ENCODE results near the gene MSRB3. TPM values are rescaled to one million over a fixed set of nuclear protein-coding genes. Genes with fewer than 3 reads are reported as not detected.

The MSRB3 gene
- total RNA-seq, 1 donor from 2014 or later = 21.4 TPM

- no peak for DNase-seq (ENCODE audit: low read depth)
Observed at GRCh38 chr12:65392491-65392890, 114.0 kb downstream of the MSRB3 start.

DNA sequence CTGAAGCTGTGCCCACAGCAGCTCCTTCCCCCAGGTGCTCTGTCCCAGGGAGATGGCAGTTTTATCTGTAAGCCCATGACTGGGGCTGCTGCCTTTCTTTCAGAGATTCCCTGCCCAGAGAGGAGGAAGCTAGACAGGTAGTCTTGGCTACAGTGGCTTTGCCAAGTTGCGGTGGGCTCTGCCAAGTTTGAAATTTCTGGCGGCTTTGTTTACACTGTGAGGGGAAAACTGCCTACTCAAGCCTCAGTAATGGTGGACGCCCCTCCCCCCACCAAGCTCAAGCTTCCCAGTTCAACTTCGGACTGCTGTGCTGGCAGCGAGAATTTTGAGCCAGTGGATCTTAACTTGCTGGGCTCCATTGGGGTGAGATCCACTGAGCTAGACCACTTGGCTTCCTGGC lies 124.7 kb downstream of the MSRB3 start:
- DNase-seq (ENCODE audit: low read depth) = no peak

- DNase-seq (ENCODE audit: low read depth) = no peak
Observed at GRCh38 chr12:65407388-65408149, 129.1 kb downstream of the MSRB3 start.

GRCh38 chr12:65408441-65408840 lies 130.0 kb downstream of the MSRB3 start:
- DNase-seq (ENCODE audit: low read depth) = no peak

DNA sequence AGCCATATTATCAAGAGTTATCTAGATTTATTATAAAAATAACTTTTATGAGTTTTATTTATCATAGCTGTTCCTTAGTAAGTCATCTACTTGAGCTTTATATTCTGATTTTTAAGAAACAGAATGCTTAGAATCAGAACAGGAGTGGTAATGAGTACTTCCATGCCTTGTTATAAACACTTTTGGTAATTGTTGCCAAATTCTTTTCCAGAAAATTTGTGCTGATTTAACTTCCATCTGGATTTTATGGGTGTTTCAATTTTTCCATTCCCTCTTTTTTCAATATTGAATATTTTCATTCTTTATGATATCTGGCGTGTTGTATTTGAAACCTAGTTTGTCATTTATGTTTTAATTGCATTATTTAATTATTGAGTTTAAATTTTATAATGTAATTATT lies 131.2 kb downstream of the MSRB3 start:
- DNase-seq (ENCODE audit: low read depth) = no peak

GRCh38 chr12:65411171-65411570 lies 132.7 kb downstream of the MSRB3 start:
- DNase-seq (ENCODE audit: low read depth) = no peak

GRCh38 chr12:65414526-65414925 lies 136.0 kb downstream of the MSRB3 start:
- no peak for DNase-seq (ENCODE audit: low read depth)

DNA sequence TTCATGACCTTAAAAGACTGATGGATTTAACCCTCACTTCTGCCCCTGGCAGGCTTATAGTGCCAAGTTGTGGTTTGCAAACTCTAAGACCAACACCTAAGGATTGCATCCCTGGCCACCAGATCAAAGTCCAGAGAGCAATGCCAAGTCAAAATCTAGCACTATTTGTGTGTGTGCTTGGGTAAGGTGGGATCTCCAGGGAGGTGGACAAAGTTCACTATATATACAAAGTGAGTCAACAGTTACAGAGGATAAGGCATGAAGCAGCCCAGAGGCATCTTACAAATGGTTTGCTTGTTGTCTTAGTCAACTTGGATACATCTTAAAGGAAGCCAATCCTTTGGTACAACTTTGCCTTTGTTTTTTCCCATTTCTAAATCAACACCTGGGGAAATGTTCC lies 137.3 kb downstream of the MSRB3 start:
- DNase-seq (ENCODE audit: low read depth) = peak; percentile 78

- DNase-seq (ENCODE audit: low read depth) = no peak
Observed at GRCh38 chr12:65419284-65420072, 141.0 kb downstream of the MSRB3 start.

DNA sequence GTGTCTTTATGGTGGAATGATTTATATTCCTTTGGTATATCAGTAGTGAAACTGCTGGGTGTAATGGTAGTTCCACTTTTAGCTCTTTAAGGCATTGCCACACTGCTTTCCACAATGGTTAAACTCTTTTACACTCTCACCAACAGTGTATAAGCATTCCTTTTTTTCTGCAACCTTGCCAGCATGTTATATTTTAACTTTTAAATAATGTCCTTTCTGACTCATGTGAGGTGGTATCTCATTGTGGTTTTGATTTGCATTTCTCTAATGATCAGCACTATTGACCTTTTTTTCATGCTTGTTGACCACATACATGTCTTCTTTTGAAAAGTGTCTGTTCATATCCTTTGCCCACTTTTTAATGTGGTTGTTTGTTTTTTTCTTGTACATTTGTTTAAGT lies 142.5 kb downstream of the MSRB3 start:
- peak; percentile 93 for DNase-seq (ENCODE audit: low read depth)

GRCh38 chr12:65427646-65428045 lies 149.2 kb downstream of the MSRB3 start:
- DNase-seq (ENCODE audit: low read depth) = peak; percentile 61

DNA sequence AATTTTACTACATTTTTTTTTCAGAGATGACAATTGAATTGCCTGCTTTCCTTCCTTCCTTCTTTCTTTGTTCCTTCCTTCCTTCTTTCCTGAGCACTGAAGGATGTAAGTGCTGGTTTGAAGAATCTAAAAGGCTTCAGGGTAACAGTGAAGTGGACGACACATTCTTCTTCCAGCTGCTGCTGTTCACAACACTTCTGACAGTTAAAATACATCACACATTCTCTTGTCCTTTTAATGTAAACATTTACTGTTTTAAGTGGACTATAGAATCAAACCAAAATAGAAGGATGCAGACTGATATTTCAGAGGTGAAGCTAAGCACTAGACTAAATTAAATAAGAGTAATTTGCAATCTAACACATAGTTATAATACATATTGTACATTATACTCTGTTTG lies 151.5 kb downstream of the MSRB3 start:
- DNase-seq (ENCODE audit: low read depth) = no peak

GRCh38 chr12:65430571-65431306 lies 152.3 kb downstream of the MSRB3 start:
- peak; percentile 92 for DNase-seq (ENCODE audit: low read depth)

GRCh38 chr12:65432114-65432513 lies 153.6 kb downstream of the MSRB3 start:
- DNase-seq (ENCODE audit: low read depth) = no peak

- DNase-seq (ENCODE audit: low read depth) = no peak
Observed at GRCh38 chr12:65432651-65433050, 154.2 kb downstream of the MSRB3 start.

DNA sequence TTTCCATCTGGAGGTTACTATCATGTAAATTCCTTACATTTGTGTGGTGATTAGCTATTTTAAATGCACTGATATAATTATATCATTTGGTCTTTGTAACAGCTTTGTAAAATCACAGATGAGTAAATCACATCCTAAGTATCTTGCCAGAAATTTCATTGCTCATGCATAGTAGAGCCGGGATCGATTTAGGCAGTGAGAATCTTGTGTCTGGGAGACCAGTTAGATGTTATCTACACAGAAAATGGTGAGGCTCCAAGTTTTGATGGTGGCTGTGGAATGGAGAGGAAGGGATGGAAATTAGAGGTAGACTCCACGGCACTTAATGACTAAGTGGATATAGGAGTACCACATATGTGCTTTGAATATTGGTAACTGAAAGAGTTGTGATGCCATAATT lies 156.3 kb downstream of the MSRB3 start:
- no peak for DNase-seq (ENCODE audit: low read depth)

GRCh38 chr12:65443038-65443437 lies 164.6 kb downstream of the MSRB3 start:
- no peak for DNase-seq (ENCODE audit: low read depth)

DNA sequence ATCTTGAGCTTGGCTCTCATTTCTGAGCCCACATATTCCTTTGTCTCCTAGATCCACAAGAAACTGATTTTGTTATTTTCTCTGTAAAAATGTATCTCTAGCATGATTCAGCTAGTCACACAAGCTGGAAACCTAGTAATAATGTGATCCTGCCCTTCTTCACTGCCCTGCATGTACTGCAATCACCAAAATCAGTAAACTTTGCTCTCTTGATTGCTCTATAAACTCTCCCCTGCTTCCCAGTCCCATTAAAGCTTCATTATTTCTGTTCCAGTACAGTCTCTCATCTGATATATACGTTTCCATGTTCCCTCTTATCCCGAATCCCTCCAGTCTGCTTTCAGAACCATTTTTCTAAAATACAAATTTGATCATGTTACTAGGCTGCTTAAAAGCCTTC lies 166.5 kb downstream of the MSRB3 start:
- no peak for DNase-seq (ENCODE audit: low read depth)

GRCh38 chr12:65446901-65447300 lies 168.4 kb downstream of the MSRB3 start:
- DNase-seq (ENCODE audit: low read depth) = no peak

GRCh38 chr12:65449400-65449799 lies 170.9 kb downstream of the MSRB3 start:
- DNase-seq (ENCODE audit: low read depth) = peak; percentile 61

GRCh38 chr12:65450625-65451024 lies 172.1 kb downstream of the MSRB3 start:
- no peak for DNase-seq (ENCODE audit: low read depth)

DNA sequence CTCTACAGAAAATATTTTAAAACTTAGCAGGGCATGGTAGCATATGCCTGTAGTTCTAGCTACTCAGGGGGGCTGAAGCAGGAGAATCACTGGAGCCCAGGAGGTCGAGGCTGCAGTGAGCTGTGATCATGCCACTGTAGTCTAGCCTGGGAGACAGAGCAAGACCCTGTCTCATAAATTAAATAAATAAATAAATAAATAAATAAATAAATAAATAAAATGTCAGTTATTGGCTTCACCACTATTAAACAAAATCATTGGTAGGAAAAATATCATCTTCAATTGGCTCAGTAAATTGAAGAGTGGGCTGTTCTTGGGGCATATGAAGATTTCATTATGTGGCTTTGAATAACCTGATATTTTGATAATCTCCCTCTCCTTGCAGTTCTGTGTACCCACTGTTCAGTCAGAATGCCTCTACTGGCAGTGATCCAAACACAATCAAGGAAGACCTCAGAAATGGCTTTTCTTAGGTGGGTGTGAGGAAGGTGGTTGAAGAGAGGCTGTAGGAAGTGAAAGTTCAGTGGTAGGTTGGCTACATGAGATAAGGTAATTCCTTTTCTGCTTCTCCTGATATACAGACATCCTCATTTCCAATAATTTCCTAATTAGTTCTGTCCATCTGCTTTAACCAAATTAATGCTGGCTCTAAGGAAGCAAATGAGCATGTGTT lies 175.8 kb downstream of the MSRB3 start:
- DNase-seq (ENCODE audit: low read depth) = no peak

All from renal cortical epithelial cell (primary cell).